HG03460 (cell line): Measurements from ENCODE around the gene ZNF791.
"Not testable (repeated sequence)": the region's sequence is repeated elsewhere in the genome, so short reads cannot be mapped to it uniquely, and the experiment has no call there.

Experiments used
- ATAC-seq: cut with Tn5 transposase; IDR thresholded peaks from one replicate; pipeline ENCODE4 v1.9.1; 2021; ENCODE audit not compliant: unreplicated experiment

ZNF791 gene

GRCh38 chr19:12628040-12629022 is 17.6 kb downstream of the ZNF791 start:
- no peak for ATAC-seq

DNA sequence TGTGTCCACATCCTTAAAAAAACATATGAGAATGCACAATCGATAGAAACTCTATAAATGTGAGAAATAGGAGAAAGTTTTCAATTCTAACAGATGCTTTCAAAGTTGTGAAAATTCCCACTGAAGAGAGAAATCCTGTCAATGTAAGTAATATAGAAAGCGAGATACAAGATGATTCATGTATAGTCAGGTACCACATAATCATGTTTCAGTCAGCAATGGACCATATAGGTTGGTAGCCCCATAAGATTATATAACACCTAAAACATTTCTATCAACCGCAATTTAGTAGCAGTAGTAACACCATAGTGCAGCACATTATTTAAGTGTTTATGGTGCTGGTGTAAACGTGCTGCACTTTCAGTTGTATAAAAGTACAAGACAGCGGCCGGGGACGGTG is 18.5 kb downstream of the ZNF791 start:
- ATAC-seq: no peak

DNA sequence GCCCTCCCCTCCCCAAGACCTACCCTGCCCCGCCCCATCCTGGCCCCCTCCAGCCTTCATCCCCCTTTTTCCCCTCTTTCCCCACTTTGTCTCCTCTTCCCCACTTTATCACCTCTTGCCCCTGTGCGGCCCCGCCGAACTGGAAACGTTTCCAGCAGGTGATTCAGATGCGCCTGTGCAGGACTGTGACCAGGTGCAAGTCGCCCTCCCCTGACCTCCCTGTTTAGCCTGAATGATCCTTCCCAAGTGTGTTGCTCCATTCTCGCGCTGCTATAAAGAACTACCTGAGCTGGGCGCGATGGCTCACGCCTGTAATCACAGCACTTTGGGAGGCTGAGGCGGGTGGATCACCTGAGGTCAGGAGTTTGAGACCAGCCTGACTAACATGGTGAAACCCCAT is 25.9 kb downstream of the ZNF791 start:
- ATAC-seq: no peak

DNA sequence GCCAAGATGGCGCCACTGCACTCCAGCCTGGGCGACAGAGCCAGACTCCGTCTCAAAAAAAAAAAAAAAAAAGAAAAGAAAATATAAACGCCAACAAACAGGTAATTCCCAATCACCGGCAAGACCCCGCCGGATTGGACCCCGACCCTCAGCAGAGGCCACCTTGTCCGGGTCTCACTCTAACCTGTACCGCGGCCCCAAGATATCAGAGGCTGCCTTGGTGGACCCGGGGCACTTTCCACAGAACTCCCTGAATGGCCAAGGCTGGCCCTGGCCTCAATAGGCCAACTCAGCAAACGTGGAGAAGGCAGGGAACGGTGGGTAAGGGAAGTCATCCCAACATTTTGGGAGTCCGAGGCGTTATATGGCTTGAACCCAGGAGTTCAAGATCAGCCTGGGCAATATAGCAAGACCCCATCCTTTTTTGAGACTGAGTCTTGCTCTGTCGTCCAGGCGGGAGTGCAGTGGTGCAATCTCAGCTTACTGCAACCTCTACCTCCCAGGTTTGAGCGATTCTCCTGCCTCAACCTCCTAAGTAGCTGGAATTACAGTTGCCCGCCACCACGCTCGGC is 28.0 kb downstream of the ZNF791 start:
- no peak for ATAC-seq

- no peak for ATAC-seq
Measured at GRCh38 chr19:12639901-12640613, 29.3 kb downstream of the ZNF791 start.

DNA sequence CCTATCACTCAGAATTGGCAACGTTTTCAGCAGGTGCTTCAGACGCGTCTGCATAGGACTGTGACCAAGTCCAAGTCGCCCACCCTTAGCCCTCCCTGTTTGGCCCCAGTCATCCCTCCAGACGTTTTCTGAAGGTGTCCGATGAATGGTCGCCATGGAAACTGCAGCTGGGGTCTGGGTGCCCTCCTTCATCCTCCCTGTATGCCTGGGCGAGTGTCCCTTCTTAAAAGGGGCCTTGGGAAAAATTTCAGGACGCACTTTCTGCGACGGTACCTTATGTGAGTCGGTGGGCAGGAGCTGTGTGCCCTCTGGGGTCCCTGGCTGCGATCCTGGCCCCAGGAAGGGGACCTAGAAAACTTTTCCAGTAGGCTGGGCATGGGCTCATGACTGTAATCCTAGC is 30.7 kb downstream of the ZNF791 start:
- no peak for ATAC-seq

GRCh38 chr19:12642506-12642905 is 31.8 kb downstream of the ZNF791 start:
- no peak for ATAC-seq

- ATAC-seq: not testable (repeated sequence)
Measured at GRCh38 chr19:12643716-12644115, 33.0 kb downstream of the ZNF791 start.

DNA sequence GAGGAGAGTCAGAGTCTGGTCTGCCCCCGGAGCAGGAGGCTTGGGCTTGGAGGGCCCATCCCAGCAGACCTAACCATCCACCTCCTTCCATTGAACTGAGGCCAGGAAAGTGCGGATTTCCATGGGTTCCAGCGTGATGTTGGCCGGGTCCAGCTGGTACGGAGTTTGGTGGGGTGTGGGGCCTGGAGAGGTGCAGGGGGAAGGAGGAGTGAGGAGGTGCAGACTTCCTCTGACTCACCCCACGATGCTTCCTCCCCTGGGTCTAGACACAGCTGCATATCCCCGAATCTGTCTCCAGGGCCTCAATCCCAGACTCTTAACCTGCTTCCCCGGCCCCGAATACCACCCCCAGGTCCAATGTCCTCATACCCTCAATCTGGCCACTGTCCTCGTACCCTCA is 35.8 kb downstream of the ZNF791 start:
- ATAC-seq: no peak

DNA sequence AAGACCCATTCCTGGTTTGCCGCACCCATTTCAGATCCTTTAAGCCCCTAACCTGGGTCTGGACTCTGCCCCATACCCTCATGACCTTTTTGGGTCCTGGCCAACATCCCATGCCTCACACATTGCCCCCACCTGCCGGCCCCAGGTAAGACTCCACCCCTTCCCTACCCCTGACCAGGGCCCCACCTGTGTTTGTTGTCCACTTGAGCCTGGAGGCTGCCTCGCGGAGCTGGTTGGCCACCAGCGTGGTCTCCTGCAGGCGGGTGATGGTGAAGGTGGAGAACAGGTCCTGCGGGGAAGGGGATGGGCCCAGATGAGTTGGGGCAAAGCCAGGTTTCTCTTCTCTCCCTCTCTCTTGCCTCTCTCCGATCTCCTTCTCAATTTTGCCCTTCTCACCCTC is 36.3 kb downstream of the ZNF791 start:
- ATAC-seq: no peak

GRCh38 chr19:12647490-12648071 is 36.9 kb downstream of the ZNF791 start:
- ATAC-seq: no peak

GRCh38 chr19:12648088-12648487 is 37.4 kb downstream of the ZNF791 start:
- ATAC-seq: no peak

- ATAC-seq: no peak
Measured at GRCh38 chr19:12649941-12650340, 39.2 kb downstream of the ZNF791 start.

DNA sequence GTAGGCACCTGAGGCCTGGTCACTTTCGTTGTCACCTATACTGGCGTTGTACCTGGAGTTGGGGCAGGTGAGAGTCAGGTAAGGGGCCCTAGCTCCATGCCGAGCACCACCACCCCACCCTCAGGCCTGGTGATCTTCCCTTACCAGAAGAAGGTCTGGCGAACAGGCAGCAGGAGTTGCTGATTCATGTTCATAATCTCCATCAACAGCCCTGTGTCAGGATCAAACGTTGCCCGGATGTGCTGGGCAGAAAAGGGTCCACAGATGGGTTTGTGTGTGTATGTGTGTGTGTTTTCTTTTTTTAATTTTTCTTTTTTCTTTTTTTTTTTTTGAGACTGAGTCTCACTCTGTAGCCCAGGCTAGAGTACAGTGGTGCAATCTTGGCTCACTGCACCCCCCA is 41.5 kb downstream of the ZNF791 start:
- no peak for ATAC-seq

GRCh38 chr19:12655546-12655945 is 44.8 kb downstream of the ZNF791 start:
- ATAC-seq: no peak

DNA sequence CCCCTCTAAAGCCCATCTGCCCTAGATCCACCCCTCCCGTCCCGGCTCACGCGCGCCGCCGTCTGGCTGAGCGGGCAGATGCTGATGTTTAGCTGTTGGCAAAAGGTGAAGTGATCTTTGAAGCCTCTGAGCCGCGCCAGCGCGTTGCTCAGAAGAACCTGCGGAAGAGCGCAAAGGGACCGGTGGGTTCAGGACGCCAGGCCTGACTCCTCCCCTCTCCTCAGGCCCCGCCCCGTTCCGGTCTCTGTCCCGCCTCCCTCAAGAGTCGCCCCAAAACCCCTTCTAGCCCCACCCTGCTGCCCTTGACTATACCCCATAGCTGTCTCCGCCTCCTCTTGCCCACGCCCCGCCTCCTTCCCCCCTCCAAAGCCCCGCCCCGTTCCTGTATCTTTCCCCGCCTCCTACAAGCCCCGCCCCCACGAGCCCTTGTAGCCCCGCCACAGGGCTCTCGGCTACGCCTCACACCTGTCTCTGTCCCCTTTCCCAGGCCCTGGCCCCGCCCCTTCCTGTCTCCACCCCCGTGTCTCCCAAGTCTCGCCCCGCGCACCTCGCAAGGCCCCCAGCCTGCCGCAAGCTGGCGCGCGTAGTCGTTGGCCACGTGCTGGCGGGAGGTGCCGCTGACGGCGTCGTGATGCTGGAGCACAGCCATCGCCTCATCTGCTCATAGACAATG is 46.3 kb downstream of the ZNF791 start:
- ATAC-seq: no peak

DNA sequence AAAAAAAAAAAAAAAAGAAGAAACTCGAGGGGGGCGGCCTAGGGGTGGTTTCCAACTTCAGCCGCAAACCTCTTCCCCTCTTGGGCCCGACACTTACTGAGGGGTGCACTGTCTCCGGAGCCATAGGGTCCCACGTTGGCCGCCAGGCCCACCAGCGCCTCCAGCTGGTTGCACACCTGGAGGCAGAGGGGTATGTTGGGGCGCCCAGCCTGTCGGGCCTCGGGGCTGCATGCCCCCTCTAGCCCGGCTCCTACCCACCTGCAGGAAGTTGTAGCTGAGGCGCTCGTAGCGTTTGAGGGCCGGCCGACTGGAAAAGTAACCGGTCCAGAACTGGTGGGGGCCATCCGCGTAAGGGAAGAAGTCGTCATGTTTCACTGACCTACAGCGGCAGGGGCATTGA is 47.2 kb downstream of the ZNF791 start:
- ATAC-seq: no peak

- ATAC-seq: no peak
Measured at GRCh38 chr19:12660980-12661379, 50.3 kb downstream of the ZNF791 start.

DNA sequence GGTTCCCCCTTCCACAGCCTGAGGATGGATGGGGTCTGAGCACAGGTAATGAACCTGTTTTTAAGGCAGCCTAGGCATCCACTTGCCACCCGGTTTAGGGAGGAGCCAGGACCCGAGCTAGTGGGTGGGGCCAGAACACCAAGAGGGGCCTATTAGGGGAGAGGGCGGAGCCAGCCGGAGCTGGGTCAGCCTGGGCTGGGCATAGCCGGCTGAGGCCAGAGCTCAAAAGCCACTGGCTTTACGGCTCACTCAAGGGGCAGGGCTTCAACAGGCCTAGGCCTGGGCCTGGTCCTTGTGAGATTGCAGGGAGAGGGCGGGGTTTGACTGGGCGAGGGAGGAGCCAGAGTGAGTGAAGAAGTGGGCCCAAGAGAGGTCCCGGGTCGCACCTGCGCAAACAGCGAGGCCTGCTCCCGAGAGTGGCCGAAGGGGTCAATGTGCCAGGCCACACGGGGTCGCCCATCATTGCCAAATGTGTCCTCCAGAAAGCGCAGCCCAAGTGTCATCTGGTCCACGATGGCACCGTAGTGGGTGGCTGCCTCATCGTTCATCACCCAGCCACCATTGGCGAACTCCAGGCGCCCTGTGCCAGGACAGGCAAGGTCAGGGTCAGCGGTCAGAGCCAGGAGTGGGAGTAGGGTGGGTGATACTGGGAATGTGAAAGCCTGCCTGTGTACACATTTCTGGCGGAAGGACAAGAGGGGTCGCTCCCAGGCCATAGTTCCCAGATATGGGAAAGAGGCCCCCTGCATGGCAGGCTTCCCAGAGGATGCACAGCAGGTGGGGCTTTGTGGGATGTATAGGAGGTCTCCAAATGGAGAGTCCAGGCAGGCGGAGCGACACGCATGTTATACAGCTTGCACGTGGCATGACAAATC is 53.9 kb downstream of the ZNF791 start:
- no peak for ATAC-seq

GRCh38 chr19:12665281-12665573 is 54.5 kb downstream of the ZNF791 start:
- ATAC-seq: no peak
